ENCODE results near the gene SPTA1. TPM values are rescaled to one million over a fixed set of nuclear protein-coding genes. Genes with fewer than 3 reads are reported as not detected.

SPTA1 gene
- total RNA-seq, 1 donor: under 0.01 TPM

GRCh38 chr1:158563853-158564252, 122.7 kb downstream of the SPTA1 start:
- no peaks in the 10 kb centered on the region for H3K27me3 ChIP-seq (ENCODE audit: insufficient read depth, low read length)
- no peak overlapping the region for H3K27ac ChIP-seq (ENCODE audit: low read depth, low read length)
- DNase-seq (ENCODE audit: insufficient read length, low spot score, missing footprints): no peak
- H3K79me2 ChIP-seq (ENCODE audit: insufficient read depth, low read length): no peaks in the 10 kb centered on the region
- no peak overlapping the region for H2AFZ ChIP-seq (ENCODE audit: low read length)
- H4K20me1 ChIP-seq (ENCODE audit: insufficient read depth, low read length): no peaks in the 10 kb centered on the region
- no peaks in the 10 kb centered on the region for H3K9me3 ChIP-seq (ENCODE audit: low read depth, low read length)
- H3K36me3 ChIP-seq (ENCODE audit: insufficient read depth, low read length): no peaks in the 10 kb centered on the region
- no peak for TF ChIP-seq CTCF (IDR thresholded peaks at IDR 0.05; ENCODE audit: extremely low read depth, low read depth, low read length)
- no peak overlapping the region for H3K4me2 ChIP-seq (ENCODE audit: insufficient read depth, low read length)
- H3K4me3 ChIP-seq (ENCODE audit: insufficient read depth, low read length): no peak overlapping the region
- H3K4me1 ChIP-seq (ENCODE audit: insufficient read depth, low read length): no peaks in the 10 kb centered on the region

Other genes starting within 250 kb of the SPTA1 start
- not detected in 2 replicates for gene OR10K1, start 224.9 kb downstream of the SPTA1 start, total RNA-seq
- gene OR10R2, start 214.5 kb downstream of the SPTA1 start, total RNA-seq: not detected in 2 replicates
- not detected in 2 replicates for gene OR6Y1, start 132.3 kb downstream of the SPTA1 start, total RNA-seq
- gene OR6P1, start 116.1 kb downstream of the SPTA1 start, total RNA-seq: not detected in 2 replicates
- not detected in 2 replicates for gene OR10X1, start 106.8 kb downstream of the SPTA1 start, total RNA-seq
- not detected in 2 replicates for gene OR10Z1, start 81.4 kb downstream of the SPTA1 start, total RNA-seq
- gene OR6K2, start 13.9 kb upstream of the SPTA1 start, total RNA-seq: not detected in 2 replicates
- not detected in 2 replicates for gene OR6K3, start 34.0 kb upstream of the SPTA1 start, total RNA-seq
- gene OR6K6, start 68.0 kb upstream of the SPTA1 start, total RNA-seq: not detected in 2 replicates
- gene OR6N1, start 85.5 kb upstream of the SPTA1 start, total RNA-seq: not detected in 2 replicates
- gene OR6N2, start 94.5 kb upstream of the SPTA1 start, total RNA-seq: not detected in 2 replicates
- gene MNDA, start 144.6 kb upstream of the SPTA1 start, total RNA-seq: under 0.01 TPM in 1 of 2 replicates, not detected in the other
- not detected in 2 replicates for gene PYHIN1, start 244.8 kb upstream of the SPTA1 start, total RNA-seq